ENCODE measurements around the gene ALPI. TPM values are rescaled to one million over a fixed set of nuclear protein-coding genes. Genes with fewer than 3 reads are reported as not detected.

The ALPI gene
- total and polyA plus RNA-seq, 5 donors from 2014 or later, result not detected

DNA sequence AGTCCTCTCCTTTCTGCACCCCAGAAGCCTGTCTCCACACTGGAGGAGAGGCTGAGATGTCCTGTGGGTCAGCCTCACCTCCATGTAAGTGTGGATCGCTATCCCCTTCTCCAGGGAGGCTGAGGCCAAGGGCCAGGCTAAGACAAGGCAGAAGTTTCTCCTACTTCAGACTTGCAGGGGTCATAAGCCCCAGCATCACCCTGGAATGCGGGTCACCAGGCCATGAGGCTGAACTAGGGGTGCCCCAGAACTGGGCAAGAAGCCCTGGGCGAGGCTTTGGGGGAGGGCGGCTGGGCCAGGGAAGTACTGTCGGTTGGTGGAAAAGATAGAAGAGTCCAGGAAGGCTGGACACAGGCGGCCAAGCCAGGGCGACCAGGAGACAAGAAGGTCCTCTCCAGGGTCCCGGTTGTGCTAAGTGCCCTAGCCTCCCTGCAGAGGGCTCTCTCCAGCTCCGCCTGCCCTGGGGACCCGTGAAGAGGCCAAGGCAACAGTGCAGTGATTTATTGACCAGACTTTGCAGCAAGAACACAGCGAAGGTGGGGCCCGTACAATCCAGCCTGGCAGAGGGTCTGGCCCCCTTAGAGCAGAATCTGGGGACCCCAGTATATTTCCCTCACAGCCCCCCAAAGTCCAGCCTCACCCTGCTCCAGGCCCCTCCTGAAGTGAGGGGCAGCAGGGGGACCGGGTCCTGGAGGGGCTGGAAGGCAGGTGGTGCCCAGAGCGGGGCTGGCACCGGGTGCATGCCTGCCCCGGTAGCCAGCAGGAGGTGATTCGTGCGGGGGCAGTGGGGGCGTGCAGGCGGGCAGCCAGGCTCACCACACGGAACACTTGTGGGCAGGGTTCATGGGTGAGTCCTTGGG lies 23.6 kb downstream of the ALPI start:
- no peak for ATAC-seq (ENCODE audit: low read depth in 2 of 2)
- H3K9me3 Mint-ChIP-seq, result peaks cover 0 to 3% (median 0%) of the 10 kb centered on the region in 7 donors
- peaks cover 16% of the 10 kb centered on the region for H3K27me3 Mint-ChIP-seq
- Histone ChIP-seq H3K27me3 (ENCODE audit: control insufficient read depth, insufficient read depth, low read length) (no peaks in the 10 kb centered on the region), H3K4me3 (ENCODE audit: low read depth, low read length) (no peak overlapping the region), H3K9me3 (ENCODE audit: control insufficient read depth in 2 of 2, low read length in 2 of 2) (no peaks in the 10 kb centered on the region), H3K36me3 (ENCODE audit: control insufficient read depth, insufficient read depth, low read length) (no peaks in the 10 kb centered on the region), H3K27ac (ENCODE audit: insufficient read depth, low read length, poor library complexity, severe bottlenecking) (no peak overlapping the region), H3K4me1 (ENCODE audit: control insufficient read depth, insufficient read depth, low read length, poor library complexity, severe bottlenecking) (no peaks in the 10 kb centered on the region)
- H3K36me3 Mint-ChIP-seq, result no peaks in the 10 kb centered on the region
- no peak overlapping the region for H3K27ac Mint-ChIP-seq
- DNase-seq, result no peak
- peaks cover 0 to 3% (median 0%) of the 10 kb centered on the region in 4 donors for H3K4me1 Mint-ChIP-seq
- no peak overlapping the region for H3K4me3 Mint-ChIP-seq

DNA sequence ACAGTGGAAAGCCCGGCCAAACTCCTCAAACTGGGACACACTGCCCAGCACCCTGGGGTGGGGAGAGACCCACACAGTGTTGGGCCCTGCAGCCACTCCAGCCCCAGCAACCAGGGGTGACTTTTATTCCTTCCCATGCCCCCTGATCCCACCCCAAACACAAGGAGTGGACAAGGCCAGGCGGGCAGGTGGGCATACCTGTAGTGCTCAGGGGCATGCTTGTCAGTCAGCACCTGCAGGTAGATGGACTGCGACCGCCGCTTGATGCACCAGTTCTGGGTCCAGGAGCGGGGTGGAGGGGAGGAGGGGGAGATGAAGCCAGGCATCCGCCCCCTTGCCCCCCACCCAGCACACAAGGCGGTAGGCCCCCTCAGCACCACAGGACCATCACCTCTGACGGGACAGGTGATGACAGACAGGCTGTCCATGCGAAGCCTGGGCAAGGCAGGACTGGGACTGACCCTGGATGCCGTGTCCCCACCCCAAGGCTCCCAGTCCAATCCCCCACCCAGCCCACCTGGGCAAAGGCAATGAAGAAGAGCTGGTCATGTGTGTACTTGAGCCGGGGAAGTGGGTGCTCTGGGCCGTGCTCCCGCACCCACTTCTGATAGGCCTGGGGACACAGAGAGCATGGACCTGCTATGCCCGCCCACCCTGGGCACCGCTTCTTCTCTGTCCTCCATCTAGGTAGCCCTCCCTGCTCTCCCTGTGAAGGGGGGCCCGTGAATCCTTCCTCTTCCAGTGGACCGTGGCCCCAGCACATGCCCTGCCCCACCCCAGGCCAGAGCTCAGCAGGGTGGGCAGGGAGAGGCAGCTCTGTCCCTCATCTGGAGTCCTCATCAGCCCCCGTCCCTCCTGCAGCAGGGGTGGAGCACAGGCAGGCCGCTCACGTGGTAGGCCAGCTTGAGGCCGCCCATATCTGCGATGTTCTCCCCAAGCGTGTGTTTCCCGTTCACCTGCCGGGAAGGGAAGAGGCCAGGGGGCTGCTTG lies 24.5 kb downstream of the ALPI start:
- Histone ChIP-seq H3K4me3 (ENCODE audit: low read depth, low read length) (no peak overlapping the region), H3K27me3 (ENCODE audit: control insufficient read depth, insufficient read depth, low read length) (no peaks in the 10 kb centered on the region), H3K36me3 (ENCODE audit: control insufficient read depth, insufficient read depth, low read length) (no peaks in the 10 kb centered on the region), H3K9me3 (ENCODE audit: control insufficient read depth in 2 of 2, low read length in 2 of 2) (no peaks in the 10 kb centered on the region), H3K4me1 (ENCODE audit: control insufficient read depth, insufficient read depth, low read length, poor library complexity, severe bottlenecking) (no peaks in the 10 kb centered on the region), H3K27ac (ENCODE audit: insufficient read depth, low read length, poor library complexity, severe bottlenecking) (no peak overlapping the region)
- ATAC-seq (ENCODE audit: low read depth in 2 of 2) (no peak), DNase-seq (no peak)
- H3K27ac Mint-ChIP-seq, result no peak overlapping the region
- H3K4me3 Mint-ChIP-seq, result no peak overlapping the region
- peaks cover 24% of the 10 kb centered on the region for H3K27me3 Mint-ChIP-seq
- H3K9me3 Mint-ChIP-seq, result peaks cover 0 to 3% (median 0%) of the 10 kb centered on the region in 7 donors
- no peaks in the 10 kb centered on the region for H3K36me3 Mint-ChIP-seq
- peaks cover 0 to 10% (median 0%) of the 10 kb centered on the region in 4 donors for H3K4me1 Mint-ChIP-seq

DNA sequence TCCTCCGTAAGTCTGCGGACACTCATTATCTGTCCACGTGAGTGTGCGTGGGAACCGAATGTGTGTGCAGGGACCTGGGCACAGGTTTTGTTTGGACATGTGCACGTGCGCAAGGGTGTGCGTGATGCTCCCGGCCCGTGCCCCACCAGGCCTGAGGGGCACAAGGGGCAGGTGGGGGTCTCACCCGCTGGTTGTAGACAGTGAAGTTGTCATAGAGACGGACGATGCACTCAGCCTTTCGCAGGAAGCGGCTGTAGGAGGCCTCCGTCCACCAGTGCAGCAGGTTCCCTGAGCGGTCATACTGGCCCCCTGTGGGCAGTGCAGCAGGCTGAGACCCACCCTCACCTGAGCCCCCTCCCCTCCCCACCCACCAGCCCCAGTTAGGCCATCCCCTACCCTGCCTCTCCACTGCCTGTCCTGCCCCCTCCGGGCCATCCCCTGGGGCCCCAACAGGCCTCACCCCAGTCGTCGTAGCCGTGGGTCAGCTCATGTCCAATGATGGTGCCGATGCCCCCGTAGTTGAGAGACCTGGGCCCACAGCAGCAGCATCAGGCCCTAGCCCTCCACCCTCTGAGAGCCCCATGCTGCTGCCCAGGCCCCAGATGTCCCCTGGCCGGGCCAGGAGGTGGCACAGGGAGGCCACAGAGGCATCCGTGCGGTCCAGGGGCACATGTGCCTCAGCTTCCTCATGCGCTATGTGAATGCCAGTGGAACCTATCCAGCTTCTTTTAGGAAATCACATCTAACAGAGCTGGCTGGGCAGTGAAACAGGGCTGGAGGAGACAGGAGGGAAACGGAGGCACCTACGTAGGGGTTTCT lies 25.6 kb downstream of the ALPI start:
- H3K27me3 Mint-ChIP-seq, result peaks cover 21% of the 10 kb centered on the region
- no peak overlapping the region for H3K4me3 Mint-ChIP-seq
- Histone ChIP-seq H3K9me3 (ENCODE audit: control insufficient read depth in 2 of 2, low read length in 2 of 2) (no peaks in the 10 kb centered on the region), H3K36me3 (ENCODE audit: control insufficient read depth, insufficient read depth, low read length) (no peaks in the 10 kb centered on the region), H3K4me1 (ENCODE audit: control insufficient read depth, insufficient read depth, low read length, poor library complexity, severe bottlenecking) (no peaks in the 10 kb centered on the region), H3K27me3 (ENCODE audit: control insufficient read depth, insufficient read depth, low read length) (no peaks in the 10 kb centered on the region), H3K27ac (ENCODE audit: insufficient read depth, low read length, poor library complexity, severe bottlenecking) (no peak overlapping the region), H3K4me3 (ENCODE audit: low read depth, low read length) (no peak overlapping the region)
- H3K36me3 Mint-ChIP-seq, result no peaks in the 10 kb centered on the region
- no peak overlapping the region for H3K27ac Mint-ChIP-seq
- ATAC-seq (ENCODE audit: low read depth in 2 of 2) (no peak), DNase-seq (no peak)
- peaks cover 0 to 10% (median 0%) of the 10 kb centered on the region in 4 donors for H3K4me1 Mint-ChIP-seq
- peaks cover 0 to 3% (median 0%) of the 10 kb centered on the region in 7 donors for H3K9me3 Mint-ChIP-seq

DNA sequence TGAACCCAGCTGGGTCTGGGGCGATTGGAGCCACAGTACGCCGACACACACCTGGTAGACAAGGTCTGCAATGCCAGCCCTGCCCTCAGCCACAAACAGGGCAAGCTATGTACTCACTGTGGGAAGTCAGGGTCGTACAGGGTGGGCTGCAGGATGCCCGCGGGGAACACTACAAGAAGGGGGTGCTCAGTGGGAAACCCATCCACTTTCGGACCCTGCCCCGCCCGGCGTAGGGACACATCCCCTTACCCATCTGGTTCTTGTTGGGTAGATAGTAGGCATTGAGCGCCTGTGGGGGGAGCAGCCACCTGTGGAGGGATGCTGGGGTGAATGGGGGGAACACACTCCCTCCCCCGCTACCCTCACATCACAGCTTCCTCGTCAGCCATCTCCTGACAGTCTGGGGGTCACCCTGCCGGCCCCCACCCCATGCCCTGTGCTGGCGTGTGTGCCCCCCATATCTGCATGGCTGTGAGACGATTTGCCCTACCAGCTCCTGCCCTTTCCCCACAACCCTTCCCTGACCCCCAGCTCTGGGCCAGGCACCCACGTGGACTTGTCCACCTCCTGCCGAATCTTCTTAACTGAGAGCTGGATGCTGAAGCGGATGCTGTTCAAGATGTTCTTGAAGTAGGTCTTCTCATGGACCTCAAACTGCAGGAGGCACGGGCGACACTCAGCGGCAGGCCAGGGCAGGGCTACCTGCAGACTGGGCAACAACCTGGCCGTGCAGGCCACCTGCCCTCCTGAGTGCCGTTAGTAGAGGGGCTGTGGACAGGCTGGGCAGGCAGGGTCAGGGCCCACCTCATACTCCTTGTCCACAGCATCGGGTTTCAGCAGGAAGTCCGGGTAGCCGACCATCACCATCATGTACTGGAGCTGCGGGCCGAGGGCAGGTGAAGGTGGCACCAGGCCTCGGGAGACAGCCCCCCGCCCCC lies 26.6 kb downstream of the ALPI start:
- no peak for DNase-seq
- Mint-ChIP-seq H3K9me3 (peaks cover 0 to 3% (median 0%) of the 10 kb centered on the region in 7 donors), H3K27ac (no peak overlapping the region), H3K4me1 (peaks cover 0 to 10% (median 0%) of the 10 kb centered on the region in 4 donors), H3K4me3 (no peak overlapping the region), H3K36me3 (no peaks in the 10 kb centered on the region), H3K27me3 (peaks cover 21% of the 10 kb centered on the region)
- Histone ChIP-seq H3K9me3 (ENCODE audit: control insufficient read depth in 2 of 2, low read length in 2 of 2) (no peaks in the 10 kb centered on the region), H3K27ac (ENCODE audit: insufficient read depth, low read length, poor library complexity, severe bottlenecking) (no peak overlapping the region), H3K4me3 (ENCODE audit: low read depth, low read length) (no peak overlapping the region), H3K27me3 (ENCODE audit: control insufficient read depth, insufficient read depth, low read length) (no peaks in the 10 kb centered on the region), H3K4me1 (ENCODE audit: control insufficient read depth, insufficient read depth, low read length, poor library complexity, severe bottlenecking) (peaks cover 8% of the 10 kb centered on the region), H3K36me3 (ENCODE audit: control insufficient read depth, insufficient read depth, low read length) (no peaks in the 10 kb centered on the region)
- no peak for ATAC-seq (ENCODE audit: low read depth in 2 of 2)

DNA sequence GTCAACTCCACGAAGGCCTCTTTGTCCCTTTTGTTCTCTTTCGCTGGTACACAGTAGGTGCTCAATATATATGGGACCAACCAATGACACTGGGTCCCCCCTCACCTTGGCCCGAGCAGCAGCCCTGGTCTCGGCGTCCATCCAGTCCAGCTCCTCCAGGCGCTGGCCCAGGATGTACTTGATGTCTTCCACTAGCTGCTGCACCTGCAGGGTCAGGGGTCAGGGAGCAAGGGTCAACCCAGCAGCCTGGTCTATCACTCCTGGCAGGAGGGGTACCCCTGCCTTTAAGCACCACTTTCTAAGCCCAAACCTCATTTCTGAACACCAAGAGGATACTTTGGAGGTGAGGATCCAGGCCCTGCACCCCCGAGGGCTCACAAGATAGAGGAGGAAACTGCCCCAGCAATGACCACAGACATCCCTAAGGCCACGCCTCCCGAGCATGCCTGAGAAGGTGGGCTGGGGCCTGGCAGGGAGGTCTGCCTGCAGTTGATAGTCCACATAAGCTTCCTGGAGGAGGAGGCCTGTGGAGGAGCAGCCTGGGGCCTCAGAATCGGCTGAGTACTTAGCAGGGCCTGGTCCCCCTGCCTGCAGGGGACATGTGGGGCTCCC lies 27.5 kb downstream of the ALPI start:
- DNase-seq (no peak), ATAC-seq (ENCODE audit: low read depth in 2 of 2) (no peak)
- H3K4me3 ChIP-seq (ENCODE audit: low read depth, low read length), result no peak overlapping the region
- Mint-ChIP-seq H3K36me3 (no peaks in the 10 kb centered on the region), H3K4me3 (no peak overlapping the region), H3K27me3 (peaks cover 25% of the 10 kb centered on the region), H3K27ac (no peak overlapping the region), H3K4me1 (peaks cover 0 to 10% (median 0%) of the 10 kb centered on the region in 4 donors), H3K9me3 (peaks cover 0 to 3% (median 0%) of the 10 kb centered on the region in 7 donors)
- H3K36me3 ChIP-seq (ENCODE audit: control insufficient read depth, insufficient read depth, low read length), result no peaks in the 10 kb centered on the region
- peaks cover 8% of the 10 kb centered on the region for H3K4me1 ChIP-seq (ENCODE audit: control insufficient read depth, insufficient read depth, low read length, poor library complexity, severe bottlenecking)
- no peak overlapping the region for H3K27ac ChIP-seq (ENCODE audit: insufficient read depth, low read length, poor library complexity, severe bottlenecking)
- no peaks in the 10 kb centered on the region for H3K9me3 ChIP-seq (ENCODE audit: control insufficient read depth in 2 of 2, low read length in 2 of 2)
- H3K27me3 ChIP-seq (ENCODE audit: control insufficient read depth, insufficient read depth, low read length), result peaks cover 2% of the 10 kb centered on the region

DNA sequence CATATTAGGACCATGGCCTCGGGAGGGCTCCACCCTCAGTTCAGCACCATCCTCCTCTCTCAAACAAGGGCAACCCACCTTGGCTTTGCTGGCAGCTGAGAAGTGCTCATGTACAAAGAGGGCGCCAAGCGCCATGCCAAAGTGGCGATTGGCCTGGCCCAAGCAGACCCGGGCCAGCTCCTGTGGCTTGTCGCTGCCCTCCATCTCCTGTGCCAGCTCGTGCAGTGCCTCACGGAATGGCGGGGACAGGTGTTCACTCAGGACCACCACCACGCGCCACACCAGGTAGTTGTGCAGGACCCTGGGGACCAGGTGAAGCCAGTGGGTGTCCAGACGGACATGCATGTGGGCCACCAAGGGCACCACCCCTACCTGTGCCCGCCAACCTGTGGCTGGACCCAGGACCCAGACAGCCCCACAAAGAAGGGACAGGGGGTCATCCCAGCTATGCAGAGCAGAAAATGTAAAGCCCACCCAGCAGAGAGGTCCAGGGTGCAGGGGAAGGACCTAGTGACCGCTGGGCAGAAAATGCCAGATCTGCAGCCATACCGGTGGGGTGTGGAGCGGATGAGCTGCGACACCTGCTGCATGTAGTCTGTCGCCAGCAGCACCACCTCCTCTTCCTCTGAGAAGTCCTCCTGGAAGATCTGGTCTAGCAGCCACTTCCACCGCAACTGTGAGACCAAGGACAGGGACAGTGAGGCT lies 28.1 kb downstream of the ALPI start:
- Mint-ChIP-seq H3K9me3 (peaks cover 0 to 3% (median 0%) of the 10 kb centered on the region in 7 donors), H3K27ac (no peak overlapping the region), H3K4me1 (peaks cover 0 to 14% (median under 1%) of the 10 kb centered on the region in 4 donors), H3K36me3 (no peaks in the 10 kb centered on the region), H3K27me3 (peaks cover 32% of the 10 kb centered on the region), H3K4me3 (peak overlapping the region in 1 of 4 donors; percentile 41)
- Histone ChIP-seq H3K4me3 (ENCODE audit: low read depth, low read length) (no peak overlapping the region), H3K27me3 (ENCODE audit: control insufficient read depth, insufficient read depth, low read length) (peaks cover 4% of the 10 kb centered on the region), H3K27ac (ENCODE audit: insufficient read depth, low read length, poor library complexity, severe bottlenecking) (no peak overlapping the region), H3K9me3 (ENCODE audit: control insufficient read depth in 2 of 2, low read length in 2 of 2) (no peaks in the 10 kb centered on the region), H3K4me1 (ENCODE audit: control insufficient read depth, insufficient read depth, low read length, poor library complexity, severe bottlenecking) (peaks cover 8% of the 10 kb centered on the region), H3K36me3 (ENCODE audit: control insufficient read depth, insufficient read depth, low read length) (no peaks in the 10 kb centered on the region)
- DNase-seq, result no peak
- ATAC-seq (ENCODE audit: low read depth in 2 of 2), result no peak
